Right renal cortex interstitium (tissue), 3 donors: ENCODE data around the gene SERPINB3. TPM values are rescaled to one million over a fixed set of nuclear protein-coding genes. Genes with fewer than 3 reads are reported as not detected.
"Not testable (repeated sequence)": the region's sequence is repeated elsewhere in the genome, so short reads cannot be mapped to it uniquely, and the experiment has no call there.

Source experiments
- DNase-seq, 3 donors: peaks; one replicate each; pipeline ENCODE4 v3.0.0-alpha.2; 2013; ENCODE audit warnings: low read depth in 3 of 3, low spot score in 2 of 3
- polyA plus RNA-seq, 3 donors: library from polyadenylated mRNA; unstranded; fragments of 120-200 nt; gene quantifications; one replicate each; pipeline ENCODE4 v1.2.1, GENCODE V29; 2013; ENCODE audit not compliant: insufficient read length in 3 of 3

Gene SERPINB3
- under 1 TPM in 2 of 3 donors, not detected in 1; 0.12 to 0.17 TPM for polyA plus RNA-seq

- not testable (repeated sequence) for DNase-seq
Measured at GRCh38 chr18:63661750-63662149, at the start of gene SERPINB3. TSS of gene SERPINB3 (minus strand) at chr18:63661893. CDS start at chr18:63661216, 677 bp downstream.

DNA sequence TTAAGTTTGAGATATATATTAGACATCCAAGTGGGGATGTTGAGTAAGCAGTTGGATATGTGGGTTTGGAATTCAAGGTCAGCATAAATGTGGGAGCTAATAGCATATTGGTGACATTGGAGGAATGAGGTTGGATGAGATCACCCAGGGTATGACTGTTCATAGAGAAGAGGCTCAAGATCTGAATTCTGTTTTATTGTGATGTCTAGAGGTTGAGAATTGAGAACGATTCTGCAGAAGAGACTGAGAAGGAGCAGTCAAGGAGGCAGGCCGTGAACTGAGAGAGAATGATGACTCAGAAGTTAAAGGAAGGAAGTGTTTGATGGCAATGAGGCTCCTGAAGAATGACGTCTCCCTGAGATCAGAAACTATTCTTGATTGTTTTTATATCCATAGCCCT is 47.0 kb upstream of the SERPINB3 start:
- no peak for DNase-seq

DNA sequence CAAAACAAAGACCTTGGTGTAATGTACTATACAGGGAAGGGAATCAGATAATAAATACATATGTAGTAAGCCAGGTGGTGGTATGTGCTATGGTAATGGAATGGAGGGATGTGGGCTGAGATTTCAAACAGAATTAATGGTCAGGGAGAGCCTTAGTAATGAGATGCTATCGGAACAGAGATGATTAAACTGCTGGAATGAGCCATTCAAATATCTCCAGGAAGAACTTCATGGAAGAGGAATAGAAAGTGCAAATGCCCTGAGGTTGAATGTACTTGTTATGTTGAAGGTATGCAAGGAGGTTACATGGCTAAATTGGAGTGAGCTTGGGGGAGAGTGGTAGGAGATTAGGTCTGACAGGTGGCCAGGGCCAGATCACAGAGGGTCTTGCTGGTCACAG is 46.1 kb upstream of the SERPINB3 start:
- no peak for DNase-seq

- no peak for DNase-seq
Measured at GRCh38 chr18:63705401-63705800, 43.7 kb upstream of the SERPINB3 start.

DNA sequence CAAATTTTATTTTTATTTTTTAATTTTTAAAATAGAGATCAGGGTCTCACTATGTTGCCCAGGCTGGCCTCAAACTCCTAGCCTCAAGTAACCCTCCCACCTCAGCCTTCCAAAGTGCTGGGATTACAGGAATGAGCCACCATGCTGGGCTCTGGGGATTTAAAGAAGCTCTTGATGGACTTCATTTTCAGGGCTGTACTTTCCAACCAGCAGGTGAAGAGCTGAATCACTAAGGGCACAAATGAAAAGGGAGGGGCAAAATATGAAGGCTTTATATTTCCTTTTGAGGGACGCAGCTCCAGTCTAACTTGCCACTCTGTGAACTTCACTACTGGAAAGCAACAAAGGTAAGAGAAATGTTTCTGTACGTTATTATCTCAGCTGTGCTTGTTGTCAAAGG is 41.0 kb upstream of the SERPINB3 start, which contains the start of gene SERPINB11:
Gene SERPINB11 (plus strand): TSS at position 301 of the 400 bp plus-strand sequence. CDS start 7,234 bp downstream, outside the sequence.
- DNase-seq: no peak

GRCh38 chr18:63701952-63702351 is 40.3 kb upstream of the SERPINB3 start:
- DNase-seq: no peak

DNA sequence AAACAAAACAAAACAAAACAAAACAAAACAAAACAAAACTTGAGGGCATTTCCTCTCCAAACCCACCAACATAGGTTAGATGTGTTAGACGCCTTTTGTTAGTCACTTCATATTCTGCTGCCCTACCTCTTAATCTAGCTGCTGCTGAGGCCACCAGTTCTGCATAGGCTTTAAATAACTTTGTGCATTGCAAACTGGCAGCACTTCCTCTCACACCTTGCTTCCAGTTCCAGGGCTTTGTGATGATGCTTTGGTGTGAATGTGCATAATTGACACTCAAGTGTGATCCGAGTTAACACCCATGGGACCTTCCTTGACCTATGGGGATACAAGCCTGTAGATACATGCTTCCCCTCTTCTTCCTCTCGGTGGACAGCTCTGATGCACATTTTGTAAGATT is 38.8 kb upstream of the SERPINB3 start:
- DNase-seq: no peak

DNA sequence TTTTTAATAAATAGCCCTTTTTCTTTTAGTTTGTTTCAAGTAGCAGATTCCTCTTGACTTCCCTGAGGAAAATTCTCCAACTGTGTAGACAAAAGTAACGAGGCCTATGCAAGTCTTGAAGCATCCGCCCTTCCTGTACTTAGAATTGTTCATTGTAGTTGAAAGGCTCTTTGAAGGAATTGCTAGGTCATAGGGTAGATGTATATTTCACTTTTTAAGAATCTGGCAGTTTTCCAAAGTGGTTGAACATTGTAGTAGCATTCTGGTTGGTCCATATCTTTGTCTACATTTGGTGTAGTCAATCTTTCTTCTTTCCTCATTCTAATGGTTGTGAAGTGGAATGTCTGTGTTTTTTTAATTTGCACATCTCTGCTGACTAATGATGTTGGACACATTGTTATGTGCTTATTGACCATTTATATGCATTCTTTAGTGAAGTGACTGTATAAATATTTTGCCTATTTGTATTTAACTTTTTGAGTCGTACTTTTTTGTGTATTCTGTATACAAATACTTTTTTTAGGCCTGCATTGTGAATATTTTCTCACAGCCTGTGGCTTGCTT is 35.5 kb upstream of the SERPINB3 start:
- DNase-seq: no peak

- no peak for DNase-seq
Measured at GRCh38 chr18:63689064-63689463, 27.4 kb upstream of the SERPINB3 start.

GRCh38 chr18:63686871-63687270 is 25.2 kb upstream of the SERPINB3 start:
- DNase-seq: no peak

- DNase-seq: no peak
Measured at GRCh38 chr18:63684718-63685117, 23.0 kb upstream of the SERPINB3 start.

GRCh38 chr18:63683890-63684289 is 22.2 kb upstream of the SERPINB3 start:
- DNase-seq: no peak

- DNase-seq: no peak
Measured at GRCh38 chr18:63683152-63683551, 21.5 kb upstream of the SERPINB3 start.

GRCh38 chr18:63681449-63682340 is 20.0 kb upstream of the SERPINB3 start:
- peak in 1 of 3 donors; percentile 54 for DNase-seq

GRCh38 chr18:63679820-63680606 is 18.3 kb upstream of the SERPINB3 start:
- no peak for DNase-seq

GRCh38 chr18:63677500-63678225 is 16.0 kb upstream of the SERPINB3 start:
- no peak for DNase-seq

GRCh38 chr18:63676526-63677323 is 15.0 kb upstream of the SERPINB3 start:
- no peak for DNase-seq

DNA sequence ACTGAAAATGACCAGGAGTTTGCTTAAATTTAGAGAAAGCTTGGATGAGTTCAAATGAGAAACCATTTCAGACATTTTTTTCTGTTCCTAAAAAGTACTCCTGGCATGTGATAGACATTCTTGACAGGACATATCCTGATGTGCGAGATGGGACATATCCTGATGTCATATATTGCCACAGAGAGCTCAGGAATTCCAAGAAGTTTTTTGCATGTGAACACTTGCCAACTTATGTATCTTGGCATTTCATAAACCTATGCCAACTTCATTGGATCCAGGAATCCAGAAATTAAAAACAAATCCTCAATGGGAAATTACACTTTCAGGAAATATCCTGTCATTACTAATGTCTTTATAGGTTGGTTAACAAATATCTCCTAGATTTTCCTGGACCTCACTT is 2.9 kb upstream of the SERPINB3 start:
- DNase-seq: no peak

DNA sequence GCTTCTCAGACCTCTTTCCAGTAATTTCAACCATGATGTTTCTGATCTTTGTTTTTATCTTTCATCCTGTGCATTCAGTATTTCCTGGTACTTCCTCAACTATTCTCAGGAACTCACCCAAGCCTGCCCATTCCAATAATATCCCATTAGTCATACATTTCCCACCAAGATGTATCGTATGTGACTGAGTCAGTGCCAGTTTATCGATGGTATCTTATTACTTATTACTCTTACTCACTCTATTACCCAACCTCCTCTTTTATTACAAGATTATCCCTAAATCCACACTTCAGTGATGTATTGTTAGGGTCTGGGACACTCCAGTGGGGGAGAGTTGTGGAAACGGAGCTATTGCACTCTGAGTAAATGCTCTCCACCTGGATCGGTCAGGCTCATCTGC is 2.8 kb downstream of the SERPINB3 start:
- DNase-seq: not testable (repeated sequence)

- DNase-seq: not testable (repeated sequence)
Measured at GRCh38 chr18:63650271-63650670, 11.4 kb downstream of the SERPINB3 start.
